NCI-H2171 treated with DMSO at 0.1 percent for 48 hours (cell line): ENCODE measurements around the gene DOK7.
A peak's percentile ranks its signal among the peaks of the same experiment; 100 is the strongest.
"Not testable (repeated sequence)": the region's sequence is repeated elsewhere in the genome, so short reads cannot be mapped to it uniquely, and the experiment has no call there.

Experiments used
- DNase-seq: peaks from one replicate; lab custom pipeline; 2025; lab: John Stamatoyannopoulos, UW

Gene DOK7

DNA sequence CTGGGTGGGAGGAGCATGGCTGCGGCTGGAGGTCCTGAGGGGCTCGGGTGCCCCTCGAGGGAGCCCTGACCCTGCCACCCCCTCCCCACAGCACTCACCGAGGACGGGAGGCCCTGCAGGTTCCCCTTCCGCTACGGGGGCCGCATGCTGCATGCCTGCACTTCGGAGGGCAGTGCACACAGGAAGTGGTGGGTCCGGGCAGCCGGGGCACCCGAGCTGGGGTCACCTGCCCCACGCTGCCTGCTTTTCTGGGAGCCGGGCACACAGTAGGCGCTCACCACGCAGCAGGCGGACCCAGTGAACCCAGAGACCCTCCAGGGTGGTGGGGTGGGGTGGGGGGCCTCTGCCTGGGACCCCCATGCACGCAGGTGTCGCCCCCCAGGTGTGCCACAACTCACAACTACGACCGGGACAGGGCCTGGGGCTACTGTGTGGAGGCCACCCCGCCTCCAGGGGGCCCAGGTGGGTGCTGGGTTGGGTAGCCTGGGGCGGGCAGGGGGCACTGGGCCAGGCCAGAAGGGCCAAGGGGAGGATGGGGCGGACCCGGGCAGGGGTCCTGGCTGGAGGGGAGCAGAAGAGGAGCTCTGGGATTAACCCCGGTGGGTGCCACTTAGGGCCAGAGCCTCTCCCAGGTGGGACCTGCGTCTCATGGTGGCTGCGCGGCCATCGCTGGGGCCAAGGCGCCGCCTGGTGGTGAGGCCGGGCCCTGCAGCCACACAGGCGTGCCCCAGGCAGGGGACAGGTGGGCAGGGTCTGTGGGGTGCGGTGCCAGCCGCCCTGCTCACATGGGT is 20.0 kb upstream of the DOK7 start:
- DNase-seq = peak; percentile 17

GRCh38 chr4:3443750-3444309 is 19.3 kb upstream of the DOK7 start:
- DNase-seq = no peak

- DNase-seq = no peak
Observed at GRCh38 chr4:3444351-3445110, 18.6 kb upstream of the DOK7 start.

DNA sequence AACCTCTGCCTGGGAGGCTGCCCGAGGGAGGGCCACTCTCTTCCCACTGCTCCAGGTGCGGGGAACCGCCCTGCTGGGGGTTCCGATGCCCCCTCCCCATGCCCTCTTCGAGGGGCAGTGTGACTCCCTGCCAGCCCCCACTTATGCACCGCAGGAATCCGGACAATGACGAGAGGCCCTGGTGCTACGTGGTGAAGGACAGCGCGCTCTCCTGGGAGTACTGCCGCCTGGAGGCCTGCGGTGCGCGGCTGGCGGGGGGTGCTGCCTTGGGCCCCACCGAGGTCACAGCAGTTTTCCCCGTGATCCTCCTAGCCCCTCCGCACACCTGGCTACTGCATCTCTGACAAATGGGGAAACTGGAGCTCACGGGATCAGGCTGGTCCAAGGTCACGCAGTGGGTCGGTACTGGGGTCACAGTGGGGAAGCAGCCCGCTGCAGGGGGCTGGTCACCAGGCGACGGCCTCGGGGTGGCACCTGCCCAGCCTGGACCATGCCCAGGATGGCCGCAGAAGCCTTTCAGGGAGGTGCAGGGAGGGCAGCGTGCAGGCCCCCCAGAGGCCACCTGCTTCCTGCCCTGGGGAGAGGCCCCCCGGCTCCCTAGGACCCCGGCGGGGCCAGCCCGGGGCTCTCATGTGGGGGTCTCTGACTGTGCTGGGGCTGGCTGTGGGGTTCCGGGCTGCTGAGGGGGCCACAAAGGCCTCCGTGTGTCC is 17.8 kb upstream of the DOK7 start:
- no peak for DNase-seq

DNA sequence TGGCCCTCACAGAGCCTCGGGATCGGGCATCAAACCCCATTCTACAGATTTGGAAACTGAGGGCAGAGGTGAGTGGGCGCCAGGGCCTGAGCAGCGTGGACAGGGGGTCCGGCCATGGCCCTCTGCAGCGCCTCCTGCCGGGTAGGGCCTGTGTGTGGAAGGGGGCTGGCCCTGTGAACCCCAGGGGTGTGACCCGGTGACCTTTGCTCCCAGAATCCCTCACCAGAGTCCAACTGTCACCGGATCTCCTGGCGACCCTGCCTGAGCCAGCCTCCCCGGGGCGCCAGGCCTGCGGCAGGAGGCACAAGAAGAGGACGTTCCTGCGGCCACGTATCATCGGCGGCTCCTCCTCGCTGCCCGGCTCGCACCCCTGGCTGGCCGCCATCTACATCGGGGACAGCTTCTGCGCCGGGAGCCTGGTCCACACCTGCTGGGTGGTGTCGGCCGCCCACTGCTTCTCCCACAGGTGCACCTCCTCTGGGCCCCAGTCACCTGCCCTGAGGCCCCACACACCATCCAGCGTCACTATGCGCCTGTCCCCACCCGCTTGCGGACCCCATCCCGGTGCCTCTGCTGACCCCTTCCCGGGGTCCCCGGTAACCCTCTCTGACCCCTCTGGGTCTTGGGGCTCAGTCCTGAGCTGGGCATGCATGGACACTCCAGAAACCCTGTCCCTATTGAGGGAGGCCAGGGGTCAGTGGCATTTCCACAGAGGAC is 17.1 kb upstream of the DOK7 start:
- no peak for DNase-seq

GRCh38 chr4:3446631-3447320 is 16.3 kb upstream of the DOK7 start:
- no peak for DNase-seq

GRCh38 chr4:3447431-3448395 is 15.4 kb upstream of the DOK7 start:
- DNase-seq = no peak

- no peak for DNase-seq
Observed at GRCh38 chr4:3449047-3449573, 14.0 kb upstream of the DOK7 start.

- peak; percentile 21 for DNase-seq
Observed at GRCh38 chr4:3449574-3450534, 13.3 kb upstream of the DOK7 start.

DNA sequence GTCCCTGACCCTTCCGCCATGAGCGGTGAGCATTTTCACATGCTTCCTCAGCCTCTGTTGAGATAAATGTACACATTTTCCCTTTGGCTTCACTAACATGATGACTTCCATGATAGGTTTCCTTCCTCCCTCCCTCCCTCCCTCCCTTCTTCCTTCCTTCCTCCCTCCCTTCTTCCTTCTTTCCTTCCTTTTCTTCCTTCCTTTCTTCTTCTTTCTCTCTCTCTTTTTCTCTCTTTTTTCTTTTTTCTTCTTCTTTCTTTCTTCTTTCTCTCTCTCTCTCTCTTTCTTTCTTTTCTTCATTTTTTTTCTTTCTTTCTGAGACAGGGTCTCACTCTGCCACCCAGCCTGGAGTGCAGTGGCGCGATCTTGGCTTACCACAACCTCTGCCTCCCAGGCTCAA is 12.5 kb upstream of the DOK7 start:
- DNase-seq = no peak

- no peak for DNase-seq
Observed at GRCh38 chr4:3451956-3452355, 11.2 kb upstream of the DOK7 start.

DNA sequence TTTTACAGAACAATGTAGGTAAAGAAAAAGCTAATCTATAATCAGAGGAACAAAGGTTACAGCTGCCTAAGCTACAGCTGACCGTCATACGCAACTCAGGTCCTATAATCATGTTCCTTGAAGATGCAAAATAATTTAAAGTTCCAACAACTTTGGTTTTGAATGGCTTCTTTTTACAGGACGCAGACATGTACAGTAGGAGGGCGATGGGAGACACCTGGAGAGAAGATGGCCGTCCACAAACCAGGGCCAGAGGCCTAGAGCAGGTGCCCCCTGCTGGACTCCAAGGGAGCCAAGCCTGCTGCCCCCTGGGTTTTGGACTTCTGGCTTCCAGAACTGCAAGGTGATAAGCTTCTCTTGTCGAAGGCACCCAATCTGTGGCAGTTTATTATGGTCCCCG is 10.7 kb upstream of the DOK7 start:
- DNase-seq = no peak

GRCh38 chr4:3455596-3455995 is 7.5 kb upstream of the DOK7 start:
- not testable (repeated sequence) for DNase-seq

DNA sequence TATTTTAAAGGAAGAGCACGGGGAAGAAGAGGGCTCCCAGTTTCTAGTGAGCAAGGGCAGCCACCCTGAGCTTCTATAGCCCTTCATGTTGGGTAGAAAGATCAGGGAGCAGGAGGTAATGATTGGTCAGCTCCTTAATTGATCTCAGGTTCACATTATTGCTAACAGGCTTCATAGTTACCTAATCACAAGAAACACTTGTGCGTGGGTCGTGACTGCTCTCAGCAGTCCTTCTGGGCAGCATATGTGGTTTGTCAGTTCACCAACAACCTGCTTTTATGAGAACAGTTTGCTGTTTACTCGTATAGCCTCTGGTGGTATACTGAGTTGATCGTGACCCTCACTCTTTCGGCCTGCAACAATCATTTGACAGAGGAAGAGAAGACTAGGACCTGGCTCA is 4.7 kb upstream of the DOK7 start:
- DNase-seq = no peak

DNA sequence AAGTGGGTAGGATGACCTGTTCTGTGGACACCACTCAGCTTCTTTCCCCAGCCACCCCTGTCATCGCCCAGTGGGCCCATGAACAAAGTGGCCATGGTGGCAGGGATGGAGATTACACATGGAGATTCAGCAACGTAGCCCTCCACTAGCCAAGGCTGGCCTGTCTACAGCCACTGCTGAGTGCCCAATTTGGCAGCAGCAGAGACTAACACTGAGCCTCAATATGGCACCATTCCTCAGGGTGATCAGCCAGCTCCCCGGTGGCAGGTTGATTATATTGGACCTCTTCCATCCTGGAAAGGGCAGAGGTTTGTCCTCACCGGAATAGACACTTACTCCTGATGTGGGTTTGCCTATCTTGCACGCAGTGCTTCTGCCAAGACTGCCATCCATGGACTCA is 4.0 kb upstream of the DOK7 start:
- DNase-seq = not testable (repeated sequence)

- DNase-seq = no peak
Observed at GRCh38 chr4:3460926-3461325, 2.2 kb upstream of the DOK7 start.

- no peak for DNase-seq
Observed at GRCh38 chr4:3461515-3462291, 1.4 kb upstream of the DOK7 start.

DNA sequence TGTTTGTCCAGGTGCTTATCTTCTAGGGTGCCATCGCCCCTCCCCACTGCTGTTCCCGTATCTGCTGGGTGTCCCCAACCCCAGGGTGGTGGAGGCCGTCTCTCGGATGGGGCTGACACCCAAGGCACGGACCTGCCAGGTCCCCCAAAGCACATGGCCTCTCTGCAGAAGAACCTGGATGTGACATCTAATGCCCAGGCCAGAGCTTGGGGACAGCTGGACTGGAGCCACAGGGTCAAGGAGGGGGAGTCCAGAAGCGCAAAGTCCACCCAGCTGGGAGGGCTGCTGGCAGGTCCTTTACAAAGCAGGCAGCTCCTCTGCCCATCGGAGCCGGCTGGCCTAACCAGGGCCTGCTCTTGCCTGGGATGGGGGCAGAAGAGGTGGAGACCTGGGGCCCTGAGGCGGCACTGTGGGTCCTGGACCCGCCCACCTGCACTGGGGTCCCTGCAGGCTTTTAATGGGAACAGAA is 751 bp upstream of the DOK7 start:
- DNase-seq = no peak
